GM19240 (cell line): ENCODE data around the gene SLC16A4.

Source experiments
- DNase-seq: peaks from one replicate; pipeline ENCODE4 v3.0.0; 2011; ENCODE audit warnings: low spot score; ENCODE audit not compliant: insufficient read length

SLC16A4 gene

DNA sequence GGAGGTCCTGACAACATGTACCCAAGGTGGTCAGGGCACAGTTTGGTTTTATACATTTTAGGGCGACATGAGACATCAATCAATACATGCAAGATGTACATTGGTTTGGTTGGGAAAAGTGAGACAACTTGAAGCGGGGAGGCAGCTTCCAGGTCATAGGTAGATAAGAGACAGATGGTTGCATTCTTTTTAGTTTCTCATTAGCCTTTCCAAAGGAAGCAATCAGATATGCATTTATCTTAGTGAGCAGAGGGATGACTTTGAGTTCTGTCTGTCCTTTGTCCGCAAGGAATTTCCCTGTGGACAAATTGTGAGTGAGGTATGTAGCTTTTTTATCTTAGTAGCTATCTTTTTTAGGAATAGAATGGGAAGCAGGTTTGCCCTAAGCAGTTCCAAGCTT, 62.1 kb downstream of the SLC16A4 start:
- DNase-seq: no peak

DNA sequence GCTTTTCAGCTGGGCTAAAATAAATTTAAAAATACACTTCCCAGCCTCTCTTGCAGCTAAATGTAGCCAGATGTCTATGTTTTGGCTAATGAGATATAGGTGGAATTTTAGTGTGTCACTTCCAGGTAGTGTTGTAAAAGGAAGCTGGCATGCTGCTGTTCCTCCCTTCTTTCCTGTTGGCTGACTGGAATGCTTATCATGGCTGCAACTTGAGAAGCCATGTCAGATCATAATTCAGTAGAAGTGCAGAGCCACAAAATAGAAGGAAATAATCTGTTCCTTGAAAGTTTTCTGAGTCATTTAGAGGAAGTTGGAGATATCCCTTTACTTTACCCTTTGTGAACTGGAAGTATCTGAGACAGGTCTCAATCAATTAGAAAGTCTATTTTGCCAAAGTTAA, 62.6 kb downstream of the SLC16A4 start:
- DNase-seq: no peak

DNA sequence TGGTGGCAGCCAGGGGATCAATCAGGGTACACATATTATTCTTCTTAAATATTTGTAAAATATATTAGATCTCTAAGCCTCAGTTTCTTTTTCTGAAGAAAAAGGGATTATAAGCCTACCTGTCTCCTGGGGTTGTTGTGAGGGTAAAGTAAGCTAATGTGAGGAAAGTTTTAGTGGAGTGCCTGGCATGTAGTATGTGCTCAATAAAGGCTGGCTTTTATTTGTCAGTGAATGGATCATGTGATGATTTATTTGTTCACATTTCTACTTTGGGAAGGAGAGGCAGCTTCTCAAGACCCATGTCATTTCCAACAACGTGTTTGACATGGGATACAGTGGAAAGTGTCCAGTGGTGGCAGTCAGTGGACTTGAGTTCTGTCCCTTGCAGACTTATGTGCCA, 64.0 kb downstream of the SLC16A4 start:
- DNase-seq: no peak

DNA sequence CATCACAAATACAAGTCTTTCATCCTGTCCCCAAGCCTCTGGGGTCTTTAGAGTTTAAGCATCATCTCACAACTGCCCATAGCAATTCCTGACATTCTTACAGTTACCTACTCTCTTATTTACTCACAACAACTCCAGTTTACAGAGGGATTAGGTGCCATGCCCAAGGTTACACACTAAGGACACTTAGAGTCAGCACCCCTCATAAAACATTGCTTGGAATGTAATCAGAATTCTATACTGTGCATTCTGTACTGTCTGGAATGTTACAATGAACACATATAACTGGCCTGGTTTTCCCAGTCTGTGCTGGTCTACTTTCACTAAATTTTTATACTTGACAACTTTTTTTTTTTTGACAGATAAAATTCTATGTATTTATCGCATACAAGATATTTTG, 66.2 kb downstream of the SLC16A4 start:
- no peak for DNase-seq

DNA sequence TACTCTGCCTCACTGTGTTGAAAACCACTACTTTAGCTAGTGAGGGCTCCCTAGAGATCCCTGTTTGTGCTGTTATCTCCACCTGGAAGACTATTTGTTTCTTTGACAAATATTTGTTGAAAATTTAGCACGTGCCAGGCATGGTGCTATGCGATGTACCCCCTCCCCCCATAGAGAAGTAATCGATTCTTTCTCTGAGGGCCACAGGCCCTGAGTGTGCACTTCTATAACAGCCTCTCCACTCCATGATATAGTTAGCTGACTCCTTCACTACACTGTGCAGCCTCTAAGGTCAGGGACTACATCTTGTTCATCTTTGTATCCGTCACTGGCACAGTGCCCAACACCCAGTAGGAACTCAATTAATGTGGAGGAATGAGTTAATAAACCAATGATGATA, 69.0 kb downstream of the SLC16A4 start:
- no peak for DNase-seq

DNA sequence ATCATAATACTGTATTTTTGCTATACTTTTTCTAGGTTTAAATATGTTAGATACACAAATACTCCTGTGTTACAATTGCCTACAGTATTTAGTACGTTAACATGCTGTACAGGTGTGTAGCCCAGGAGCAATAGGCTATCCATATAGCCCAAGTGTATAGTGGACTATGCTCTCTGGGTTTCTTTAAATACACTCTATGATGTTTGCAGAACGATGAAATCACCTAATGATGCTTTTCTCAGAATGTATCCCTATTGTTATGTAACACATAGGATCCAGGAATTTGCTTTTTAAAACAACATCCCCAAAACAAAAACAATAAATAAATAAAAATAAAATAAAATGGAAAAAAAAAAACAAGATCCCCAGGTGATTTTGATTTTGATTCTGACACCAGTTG, 69.8 kb downstream of the SLC16A4 start:
- no peak for DNase-seq

DNA sequence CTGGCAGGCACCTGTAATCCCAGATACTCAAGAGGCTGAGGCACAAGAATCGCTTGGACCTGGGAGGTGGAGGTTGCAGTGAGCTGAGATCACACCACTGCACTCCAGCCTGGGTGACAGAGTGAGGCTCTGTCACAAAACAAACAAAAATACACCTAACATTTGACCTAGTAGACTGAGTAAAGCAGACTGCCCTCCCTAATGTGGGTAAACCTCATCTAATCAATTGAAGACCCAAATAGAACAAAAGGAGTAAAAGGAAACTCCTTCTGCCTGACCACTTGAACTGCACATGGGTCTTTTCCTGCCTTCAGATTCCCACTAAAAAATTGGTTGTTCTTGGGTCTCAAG, 70.7 kb downstream of the SLC16A4 start:
- no peak for DNase-seq

DNA sequence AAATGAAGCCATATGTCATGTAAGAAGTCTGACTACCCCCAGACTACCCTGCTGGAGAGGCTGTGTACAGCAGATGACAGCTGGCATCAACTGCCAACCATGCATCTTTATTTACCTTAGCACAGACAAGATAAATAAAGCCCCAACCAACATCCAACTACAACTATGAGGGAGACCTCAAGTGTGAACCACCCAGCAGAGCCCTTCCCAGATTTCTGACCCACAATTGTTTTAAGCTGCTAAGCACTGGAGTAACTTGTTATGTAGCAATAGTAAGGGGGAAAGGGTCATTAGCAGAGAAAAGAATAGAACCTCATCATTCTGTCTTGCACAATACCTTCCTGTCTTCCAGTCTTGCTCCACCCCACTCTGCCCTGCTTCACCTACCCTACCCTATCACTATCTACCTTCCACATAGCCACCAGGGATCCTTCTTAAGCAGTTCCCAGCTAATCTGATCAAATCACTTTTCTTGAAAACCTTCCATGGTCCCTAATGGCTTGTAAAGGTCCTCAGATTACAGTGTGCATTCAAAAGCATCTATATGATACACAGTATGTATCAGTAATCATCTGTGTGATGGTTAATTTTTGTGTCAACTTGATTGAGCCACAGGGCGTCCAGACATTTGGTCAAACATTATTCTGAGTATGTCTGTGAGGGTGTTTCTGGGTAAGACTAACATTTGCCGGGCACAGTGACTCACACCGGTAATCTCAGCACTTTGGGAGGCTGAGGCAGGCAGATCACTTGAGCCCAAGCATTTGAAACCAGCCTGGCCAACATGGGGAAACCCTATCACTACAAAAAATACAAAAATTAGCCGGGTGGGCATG, 71.3 kb downstream of the SLC16A4 start:
- no peak for DNase-seq

DNA sequence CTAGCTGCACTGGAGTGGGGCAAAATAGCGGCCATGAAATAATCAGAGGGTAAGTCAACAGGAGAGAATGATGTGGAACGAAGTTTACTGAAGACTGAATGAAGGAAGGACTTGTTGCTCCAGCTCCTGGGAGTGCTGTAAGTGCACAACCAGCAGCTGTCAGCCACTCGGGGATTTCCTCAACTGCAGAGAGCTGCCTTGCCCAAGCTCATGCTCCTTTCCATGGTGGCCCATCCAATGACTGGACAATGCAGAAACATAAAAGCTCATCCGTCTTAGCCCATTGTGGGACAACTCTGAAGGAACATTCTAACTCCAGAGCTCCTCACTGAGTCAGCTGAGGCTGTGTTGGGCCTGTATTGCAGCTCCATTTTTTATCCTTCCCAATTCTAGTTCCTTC, 72.8 kb downstream of the SLC16A4 start:
- no peak for DNase-seq

DNA sequence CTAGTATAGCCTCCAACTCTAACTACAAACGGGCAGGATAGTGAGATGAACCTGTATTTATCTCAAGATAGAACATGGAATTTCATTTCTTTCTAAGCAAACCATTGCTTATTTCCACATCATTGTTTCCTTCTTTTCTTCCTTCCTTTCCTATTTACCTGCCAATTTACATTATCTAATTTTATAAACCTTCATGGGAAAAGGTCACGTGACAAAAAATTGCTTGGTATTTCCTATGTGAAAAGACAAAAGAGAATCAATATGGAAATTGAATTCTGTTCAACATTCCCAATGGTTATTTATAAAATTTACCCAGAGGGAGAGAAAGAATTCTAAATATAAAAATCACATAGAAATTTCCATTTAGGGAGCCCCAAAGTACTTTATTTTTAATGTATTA, 74.1 kb downstream of the SLC16A4 start:
- DNase-seq: no peak
